Measurements from ENCODE around the gene CLDN19.
"Not testable (repeated sequence)": the region's sequence is repeated elsewhere in the genome, so short reads cannot be mapped to it uniquely, and the experiment has no call there.

Gene CLDN19

GRCh38 chr1:42734201-42735035 is 5.6 kb downstream of the CLDN19 start:
- no peak for DNase-seq (ENCODE audit: low read depth)
- no peak overlapping the region for H3K4me3 ChIP-seq (ENCODE audit: low read length)

GRCh38 chr1:42733415-42734200 is 6.4 kb downstream of the CLDN19 start:
- no peak overlapping the region for H3K4me3 ChIP-seq (ENCODE audit: low read length)
- no peak for TF ChIP-seq CTCF (conservative IDR thresholded peaks at IDR 0.05; ENCODE audit: low read length)
- no peak for DNase-seq (ENCODE audit: low read depth)

More at GRCh38 chr1:42734201-42735035, 5.6 kb downstream of the CLDN19 start:
- TF ChIP-seq CTCF (conservative IDR thresholded peaks at IDR 0.05; ENCODE audit: low read length): no peak

- no peak for DNase-seq (ENCODE audit: low read depth)
- TF ChIP-seq CTCF (conservative IDR thresholded peaks at IDR 0.05; ENCODE audit: low read length): no peak
- no peak overlapping the region for H3K4me3 ChIP-seq (ENCODE audit: low read length)
Measured at GRCh38 chr1:42732126-42732680, 7.8 kb downstream of the CLDN19 start.

GRCh38 chr1:42731585-42731984 is 8.5 kb downstream of the CLDN19 start:
- no peak overlapping the region for H3K4me3 ChIP-seq (ENCODE audit: low read length)
- no peak for DNase-seq (ENCODE audit: low read depth)
- TF ChIP-seq CTCF (conservative IDR thresholded peaks at IDR 0.05; ENCODE audit: low read length): no peak

- no peak for DNase-seq (ENCODE audit: low read depth)
- H3K4me3 ChIP-seq (ENCODE audit: low read length): no peak overlapping the region
- no peak for TF ChIP-seq CTCF (conservative IDR thresholded peaks at IDR 0.05; ENCODE audit: low read length)
Measured at GRCh38 chr1:42730988-42731387, 9.0 kb downstream of the CLDN19 start.

- TF ChIP-seq CTCF (conservative IDR thresholded peaks at IDR 0.05; ENCODE audit: low read length): 0 out of 2 replicates have a peak, but pooled peaks have one; percentile 14
- no peak for DNase-seq (ENCODE audit: low read depth)
- H3K4me3 ChIP-seq (ENCODE audit: low read length): no peak overlapping the region
Measured at GRCh38 chr1:42730002-42730401, 10.0 kb downstream of the CLDN19 start.

- H3K4me3 ChIP-seq (ENCODE audit: low read length); DNase-seq (ENCODE audit: low read depth): not testable (repeated sequence)
Measured at GRCh38 chr1:42725820-42726219, 14.2 kb downstream of the CLDN19 start.
